ENCODE measurements around the gene MELTF.

MELTF gene

DNA sequence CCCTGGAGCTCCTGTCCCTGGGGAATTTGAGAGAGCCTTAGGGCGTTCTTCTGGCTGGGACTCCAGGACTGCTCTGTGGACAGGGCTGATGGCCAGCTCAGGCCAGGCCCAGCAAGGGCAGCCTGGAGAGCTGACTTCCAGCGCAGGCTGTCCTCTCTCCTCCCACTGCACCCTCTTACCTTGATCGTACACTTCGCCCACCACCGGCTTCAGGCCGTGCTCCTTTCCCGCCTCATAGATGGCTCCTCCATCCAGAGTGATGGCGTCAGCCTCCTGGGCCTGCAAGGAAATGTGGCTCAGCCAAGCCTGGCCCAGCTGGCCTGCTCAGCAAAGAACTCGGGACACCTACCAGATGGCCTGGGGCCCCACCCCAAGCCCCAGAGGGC lies 3.1 kb downstream of the MELTF start:
- DNase-seq: peak; percentile 25

DNA sequence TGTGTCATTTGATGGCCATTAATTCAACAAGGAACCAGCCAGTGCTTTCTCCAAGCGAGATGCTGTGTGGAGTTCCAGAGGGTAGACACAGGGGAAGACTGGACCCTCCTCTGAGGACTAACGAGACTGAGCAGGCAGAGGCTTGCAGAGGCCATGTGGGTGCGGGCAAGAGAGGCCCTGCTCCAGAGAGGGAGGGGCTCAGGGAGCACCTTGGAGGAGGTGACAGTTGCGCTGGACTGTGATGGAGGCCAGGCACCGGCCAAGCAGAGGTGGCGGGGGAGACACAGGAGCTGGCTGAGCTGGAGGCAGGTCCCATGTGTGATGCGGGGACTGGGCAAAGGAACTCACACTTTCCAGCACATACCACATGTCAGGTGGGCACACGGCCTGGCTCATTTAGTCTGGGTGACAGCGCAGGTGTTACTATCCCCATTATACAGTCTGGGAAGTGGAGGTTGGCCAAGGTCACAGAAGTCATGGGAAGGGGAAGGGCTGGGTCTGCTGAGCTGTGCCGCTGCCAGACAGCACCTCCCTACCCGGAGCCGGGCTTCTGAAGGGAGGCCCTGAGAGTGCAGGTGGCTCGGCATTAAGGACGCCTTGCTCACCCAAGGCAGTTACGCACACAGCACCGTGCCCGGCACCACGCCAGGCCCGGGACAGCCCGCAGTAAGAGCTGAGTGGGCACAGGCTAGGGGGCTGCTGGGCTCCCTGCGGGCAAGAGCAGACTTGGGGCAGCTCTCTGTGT lies 3.7 kb downstream of the MELTF start:
- peak; percentile 18 for DNase-seq

GRCh38 chr3:197024881-197025735 lies 4.5 kb downstream of the MELTF start:
- peak; percentile 13 for DNase-seq

DNA sequence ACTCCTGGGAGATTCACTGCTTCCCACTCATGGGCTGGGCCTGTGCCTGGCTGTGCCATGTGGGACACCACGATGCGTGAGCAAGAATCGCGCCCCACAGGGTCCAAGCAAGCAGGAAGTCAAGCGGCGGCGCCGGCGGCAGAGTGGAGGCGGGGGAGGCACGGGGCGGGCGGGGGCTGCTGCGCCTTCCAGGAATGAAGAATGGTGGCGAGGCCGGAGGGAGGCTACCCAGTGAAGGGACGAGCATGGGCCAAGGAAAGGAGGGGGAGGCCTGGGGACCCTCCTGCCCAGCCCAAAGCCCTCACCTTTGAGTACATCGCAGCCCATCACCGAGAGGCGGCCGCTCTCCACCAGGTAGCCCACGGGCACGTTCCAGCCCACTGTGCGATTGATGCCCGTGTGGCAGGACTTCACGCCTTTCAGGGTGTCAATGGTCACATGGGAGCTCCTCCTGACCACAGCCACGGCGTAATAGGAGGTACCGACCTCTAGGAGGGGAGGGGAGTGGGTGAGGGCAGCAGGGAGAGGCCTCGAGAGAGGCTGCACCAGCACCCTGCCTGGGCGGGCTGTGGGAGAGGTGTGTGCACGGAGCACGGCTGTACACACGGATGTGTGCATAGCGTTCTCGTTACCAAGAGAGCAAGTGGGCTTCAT lies 5.5 kb downstream of the MELTF start:
- DNase-seq: peak; percentile 32

DNA sequence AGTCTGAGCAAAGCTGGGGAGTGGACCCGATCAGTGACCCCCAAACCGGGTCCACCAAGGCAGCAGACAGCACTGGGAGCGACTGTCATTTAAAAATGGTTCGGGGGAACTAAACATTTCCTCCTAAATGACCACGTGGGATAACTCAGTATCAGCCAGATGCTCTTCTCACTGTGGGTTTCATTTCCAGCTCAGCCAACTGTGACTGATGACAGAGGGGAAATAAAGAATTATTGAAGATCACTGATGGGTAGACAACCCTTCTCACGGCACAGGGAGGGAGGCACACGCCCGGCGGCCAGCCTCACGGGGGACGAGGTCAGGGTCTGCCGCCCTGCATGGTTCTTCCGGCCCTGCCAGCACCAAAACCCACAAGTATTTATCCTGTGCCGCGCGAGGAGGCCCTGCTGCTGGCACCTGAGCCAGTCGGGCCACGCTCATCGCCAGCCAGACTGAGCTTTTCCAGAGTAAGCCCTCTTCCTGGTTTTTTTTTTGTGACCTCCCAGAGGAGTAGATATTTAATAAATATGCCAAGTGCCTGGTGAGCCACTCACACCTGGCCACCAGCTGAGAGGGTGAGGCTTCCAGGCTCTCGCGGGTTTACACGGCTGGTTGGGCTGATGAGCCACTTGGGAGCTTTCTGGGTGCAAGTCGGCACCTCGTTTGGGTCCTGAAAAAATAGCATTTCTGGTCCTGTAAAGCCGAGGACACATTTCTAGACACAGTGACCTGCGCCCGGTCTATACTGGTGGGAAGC lies 6.2 kb downstream of the MELTF start:
- DNase-seq: peak; percentile 29

DNA sequence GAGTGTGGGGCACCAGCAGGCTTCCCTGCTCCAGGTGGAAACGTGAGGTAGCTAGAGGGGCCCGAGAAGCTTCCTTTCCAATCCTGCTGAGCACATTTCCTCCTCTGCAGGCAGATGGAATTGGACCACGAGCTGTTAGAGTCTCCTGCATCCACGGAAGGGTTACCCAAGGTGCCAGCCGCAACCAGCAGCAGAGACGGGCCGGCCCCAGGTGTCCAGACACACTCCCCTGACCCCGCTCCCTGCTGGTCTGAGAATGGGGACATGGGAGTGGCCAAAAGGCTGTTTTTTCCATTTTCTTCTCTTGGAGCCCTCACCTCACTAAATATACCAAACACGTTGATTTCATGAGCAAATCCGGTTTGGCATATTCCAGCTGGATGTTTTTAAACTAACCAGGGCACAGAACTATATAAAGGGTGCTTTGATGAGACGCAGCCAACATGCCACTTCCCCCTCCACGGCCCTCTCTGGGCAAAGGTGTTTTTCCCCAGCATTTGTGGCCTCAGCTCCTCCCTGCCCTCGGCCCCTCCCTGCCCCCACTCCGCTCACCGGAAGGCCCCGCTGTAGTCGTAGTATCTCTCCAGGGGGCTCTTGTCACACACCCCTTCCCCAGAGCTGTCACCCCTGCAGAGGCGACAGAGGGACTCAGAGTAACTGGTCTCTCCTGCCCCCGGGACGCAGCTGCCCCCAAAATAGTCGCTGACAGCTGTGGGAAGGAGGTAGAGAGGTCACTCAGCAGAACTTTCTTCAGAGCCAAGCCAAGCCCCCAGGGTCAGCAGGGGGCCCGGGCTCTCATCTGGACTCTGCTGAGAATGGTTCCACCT lies 7.0 kb downstream of the MELTF start:
- no peak for DNase-seq

DNA sequence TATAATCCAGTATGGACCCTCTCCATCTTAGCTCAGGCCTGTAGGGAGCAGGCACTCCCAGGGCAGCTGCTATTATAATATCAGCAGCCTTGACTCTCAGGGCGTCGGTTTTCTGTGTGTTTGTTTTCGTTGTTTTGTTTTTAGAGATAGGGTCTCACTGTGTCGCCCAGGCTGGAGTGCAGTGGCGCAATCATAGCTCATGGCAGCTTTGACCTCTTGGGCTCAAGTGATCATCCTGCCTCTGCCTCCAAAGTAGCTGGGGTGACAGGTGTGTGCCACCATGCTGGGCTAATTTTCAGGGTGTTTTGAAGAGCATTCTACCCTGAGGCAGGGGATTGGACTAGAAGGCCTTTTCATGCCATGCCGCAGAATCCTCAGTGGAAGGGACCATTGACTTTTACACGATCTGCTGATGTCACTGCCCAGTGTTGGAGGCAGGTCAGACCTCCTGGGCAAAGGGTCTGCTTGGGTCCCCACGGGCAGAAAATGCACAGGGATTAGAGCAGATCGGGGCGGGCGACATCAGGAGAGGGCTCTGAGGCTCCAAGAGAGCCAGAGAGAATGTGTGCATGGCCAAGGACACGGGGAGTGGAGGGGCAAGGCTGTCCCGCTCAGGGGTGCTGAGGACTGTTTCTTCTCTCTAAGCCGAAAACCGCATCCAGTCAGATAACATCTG lies 7.8 kb downstream of the MELTF start:
- no peak for DNase-seq

GRCh38 chr3:197021231-197021630 lies 8.4 kb downstream of the MELTF start:
- peak; percentile 20 for DNase-seq

- DNase-seq: no peak
Observed at GRCh38 chr3:197019535-197019934, 10.1 kb downstream of the MELTF start.

- peak; percentile 11 for DNase-seq
Observed at GRCh38 chr3:197019021-197019420, 10.6 kb downstream of the MELTF start.

- peak; percentile 13 for DNase-seq
Observed at GRCh38 chr3:197017003-197017402, 12.6 kb downstream of the MELTF start.

DNA sequence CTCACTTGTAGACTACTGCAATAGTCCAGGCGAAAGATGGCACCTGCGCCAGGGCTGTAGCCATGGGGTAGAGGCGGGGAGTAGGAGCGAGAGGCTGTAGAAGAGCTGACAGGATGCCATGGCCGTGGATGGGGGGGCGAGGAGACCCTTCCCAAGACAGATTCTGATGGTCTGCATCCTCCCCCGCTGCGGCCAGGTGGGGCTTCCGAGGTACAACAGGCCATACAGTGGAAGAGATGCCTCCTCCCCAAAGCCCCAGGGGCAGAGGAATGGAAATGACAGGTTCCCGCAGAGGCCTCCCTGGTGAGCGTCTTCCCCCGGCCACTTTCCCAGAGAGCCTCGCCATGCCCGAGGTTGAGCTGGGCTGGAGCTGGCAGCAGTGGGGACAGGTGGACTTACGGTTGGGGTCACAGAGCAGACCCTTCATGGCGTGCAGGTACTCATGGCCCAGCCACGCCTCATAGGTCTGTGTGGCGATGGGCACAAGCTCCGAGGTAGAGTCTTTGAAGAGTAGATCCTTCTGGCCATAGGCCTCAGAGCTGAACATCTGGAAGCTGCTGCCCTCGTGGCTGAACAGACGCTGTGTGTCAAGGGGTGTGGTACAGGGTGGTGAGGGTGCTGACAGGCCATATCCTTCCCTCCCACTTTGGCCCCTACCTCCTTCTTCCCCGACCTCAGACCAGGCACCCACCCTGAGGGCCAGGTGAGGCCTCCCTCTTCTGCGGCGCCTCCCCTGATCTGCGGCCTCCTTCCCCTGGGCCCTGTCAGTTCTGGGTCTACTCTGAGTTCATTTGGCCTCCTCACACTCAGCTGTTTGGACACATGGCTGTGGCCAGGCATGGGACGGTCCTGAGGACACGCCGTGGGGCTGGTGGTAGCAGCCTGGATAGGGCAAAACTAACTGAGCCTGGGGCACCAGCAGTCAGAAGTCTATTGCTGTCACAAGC lies 13.6 kb downstream of the MELTF start:
- DNase-seq: peak; percentile 32

GRCh38 chr3:197014942-197015575 lies 14.6 kb downstream of the MELTF start:
- DNase-seq: no peak

- DNase-seq: no peak
Observed at GRCh38 chr3:197014024-197014423, 15.6 kb downstream of the MELTF start.

DNA sequence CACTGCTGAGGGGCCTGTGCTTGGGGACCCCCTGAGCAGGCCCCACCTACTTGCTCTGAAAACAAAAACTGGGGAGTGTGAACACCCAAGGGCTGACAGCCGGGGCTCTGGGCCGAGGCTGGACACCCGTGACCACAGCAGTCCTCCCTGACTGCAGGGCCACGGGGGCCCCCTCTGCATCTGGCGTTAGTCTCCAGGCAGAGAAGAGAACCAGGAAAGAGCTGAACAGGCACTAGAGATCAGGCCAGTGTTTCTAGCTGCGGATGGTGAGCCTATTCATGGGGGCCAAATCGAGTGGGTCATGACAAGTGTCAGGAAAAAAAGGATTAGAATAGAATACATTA lies 17.1 kb downstream of the MELTF start:
- no peak for DNase-seq

DNA sequence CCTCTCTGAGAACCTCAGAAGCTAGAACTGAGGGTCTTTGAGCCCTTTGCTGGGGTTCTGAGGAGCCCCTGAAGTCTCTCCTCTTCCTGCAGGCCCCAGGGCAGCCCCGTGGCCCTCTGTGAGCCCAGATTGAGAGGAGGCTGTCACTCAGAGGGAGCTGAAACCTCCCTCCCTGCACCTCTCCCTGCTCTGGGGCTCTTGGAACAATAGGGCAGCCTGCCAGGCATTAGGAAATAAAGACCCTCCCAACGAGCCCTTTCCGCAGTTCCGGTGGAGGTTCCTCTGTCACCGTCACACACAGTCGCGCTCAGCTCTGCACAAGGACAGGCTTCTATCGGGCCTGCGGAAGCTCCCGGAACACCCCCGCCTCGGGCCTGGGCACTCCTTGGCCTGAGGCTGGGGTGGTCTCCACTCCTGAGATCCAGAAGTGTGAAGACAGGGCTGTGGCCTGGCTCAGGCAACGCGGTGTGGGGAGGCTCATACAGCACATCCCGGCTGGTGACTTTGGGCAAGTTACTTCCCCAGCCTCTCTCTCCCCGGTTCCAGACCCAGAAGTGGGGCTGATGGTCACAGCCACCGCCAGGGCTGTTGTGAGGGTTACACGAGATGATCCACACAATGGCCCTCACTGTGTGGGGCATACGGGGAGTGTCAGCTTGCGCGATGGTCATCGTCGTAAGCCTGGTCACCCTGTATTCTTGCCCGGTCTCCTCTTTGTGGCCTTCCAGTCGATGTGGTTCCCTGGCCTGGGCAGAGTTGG lies 17.7 kb downstream of the MELTF start:
- no peak for DNase-seq

DNA sequence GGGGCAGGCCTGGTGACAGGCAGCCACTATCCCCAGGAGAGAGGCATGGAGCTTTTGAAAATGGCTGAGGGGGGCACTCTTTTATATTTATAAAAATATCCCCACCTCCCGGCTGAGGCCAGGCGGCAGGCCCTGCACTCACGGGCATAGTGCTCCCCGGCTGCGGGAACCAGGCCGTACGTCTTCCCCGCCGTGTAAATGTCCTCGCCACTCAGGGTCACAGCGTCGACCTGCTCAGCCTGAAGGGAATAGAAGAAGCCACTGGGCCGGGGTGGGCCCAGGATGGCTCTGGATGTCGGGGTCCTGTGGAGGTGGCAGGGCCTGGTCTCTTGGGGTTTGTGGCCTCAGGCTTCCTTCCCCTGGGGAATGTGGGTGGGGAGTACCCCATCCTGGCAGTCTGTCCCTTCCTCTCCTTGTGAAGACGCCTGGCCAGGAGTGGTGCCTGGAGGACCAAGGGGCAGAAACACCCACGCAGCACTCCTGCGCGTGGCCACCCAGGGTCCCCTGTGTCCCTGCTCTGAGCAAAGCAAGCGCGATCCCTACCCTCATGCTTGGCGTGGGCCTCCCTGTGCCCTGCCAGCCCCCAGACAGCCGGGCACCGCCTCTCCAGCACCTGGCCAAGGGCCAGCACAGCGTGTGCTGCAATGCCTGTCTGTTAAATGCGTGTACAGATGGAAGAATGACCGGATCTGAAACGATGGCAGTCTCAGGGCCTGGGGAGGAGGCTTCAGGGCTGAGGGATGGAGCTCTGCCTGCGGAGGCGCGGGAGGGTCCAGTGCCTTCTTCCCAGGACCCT lies 18.9 kb downstream of the MELTF start:
- DNase-seq: no peak

DNA sequence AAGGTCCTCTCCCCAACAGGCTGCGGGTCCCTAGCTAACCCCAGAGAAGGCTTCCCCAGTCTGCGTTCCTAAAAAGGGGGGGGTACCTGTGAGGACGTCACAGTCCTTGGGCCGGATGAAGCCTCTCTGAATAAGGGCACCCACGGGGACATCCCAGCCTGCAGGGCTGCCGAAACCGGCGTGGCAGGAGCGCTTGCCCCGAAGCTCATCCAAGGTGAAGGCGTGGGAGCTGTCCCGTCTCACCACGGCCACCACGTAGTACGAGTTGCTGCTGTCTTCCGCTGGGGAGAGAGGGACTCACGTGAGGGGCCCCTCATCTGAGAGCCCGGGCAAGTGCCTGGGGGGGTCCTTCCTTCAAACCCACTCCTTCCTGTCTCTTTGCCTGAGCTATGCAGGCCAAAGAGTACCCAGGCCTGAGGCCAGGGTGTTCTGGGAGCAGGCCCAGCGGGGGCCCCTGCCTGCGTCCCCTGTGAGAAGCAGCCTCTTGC lies 20.0 kb downstream of the MELTF start:
- DNase-seq: no peak

All from left hindlimb (tissue), 1 donor.